ENCODE data around the gene PDCD10. TPM values are rescaled to one million over a fixed set of nuclear protein-coding genes. Genes with fewer than 3 reads are reported as not detected.

Gene PDCD10
- total and polyA plus RNA-seq, 8 donors: 45.0 to 65.7 (median 58.0) TPM

DNA sequence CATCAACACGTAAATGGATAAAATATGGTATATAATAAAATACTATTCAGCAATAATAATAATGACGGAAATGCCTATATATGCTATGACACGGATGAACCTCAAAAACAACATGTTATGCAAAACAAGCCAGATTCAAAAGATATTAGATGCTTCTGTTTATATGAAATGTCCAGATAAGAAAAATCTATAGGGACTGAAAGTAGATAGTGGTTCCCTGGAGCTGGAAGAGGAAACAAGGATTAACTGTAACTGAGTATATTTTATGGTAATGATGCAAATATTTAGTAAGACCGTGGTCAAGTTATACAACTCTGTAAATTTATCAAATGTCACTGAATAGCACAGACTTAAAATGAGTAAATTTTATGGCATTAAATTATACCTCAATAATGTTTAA lies 55.2 kb downstream of the PDCD10 start:
- no peak for ATAC-seq

DNA sequence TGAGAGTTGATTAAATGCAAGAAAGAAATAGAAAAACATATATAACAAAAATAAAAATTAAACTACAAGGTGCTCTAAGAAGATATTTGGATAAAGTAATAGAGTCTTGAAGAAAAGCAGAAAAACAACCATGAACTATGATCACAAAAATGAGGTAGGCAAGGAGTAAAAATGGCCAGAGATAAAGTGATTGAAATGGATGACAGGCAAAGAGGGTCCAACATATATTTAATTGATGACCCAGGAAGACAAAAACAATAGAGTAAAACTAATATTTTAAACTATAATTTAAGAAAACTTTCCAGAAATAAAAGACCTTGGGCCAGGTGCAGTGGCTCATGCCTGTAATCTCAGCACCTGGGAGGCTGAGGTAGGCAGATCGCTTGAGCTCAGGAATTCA lies 58.8 kb downstream of the PDCD10 start:
- H3K4me3 ChIP-seq: no peak overlapping the region
- DNase-seq (no peak), ATAC-seq (no peak)
- no peak overlapping the region for H3K27ac ChIP-seq
- TF ChIP-seq, protein P1, sequence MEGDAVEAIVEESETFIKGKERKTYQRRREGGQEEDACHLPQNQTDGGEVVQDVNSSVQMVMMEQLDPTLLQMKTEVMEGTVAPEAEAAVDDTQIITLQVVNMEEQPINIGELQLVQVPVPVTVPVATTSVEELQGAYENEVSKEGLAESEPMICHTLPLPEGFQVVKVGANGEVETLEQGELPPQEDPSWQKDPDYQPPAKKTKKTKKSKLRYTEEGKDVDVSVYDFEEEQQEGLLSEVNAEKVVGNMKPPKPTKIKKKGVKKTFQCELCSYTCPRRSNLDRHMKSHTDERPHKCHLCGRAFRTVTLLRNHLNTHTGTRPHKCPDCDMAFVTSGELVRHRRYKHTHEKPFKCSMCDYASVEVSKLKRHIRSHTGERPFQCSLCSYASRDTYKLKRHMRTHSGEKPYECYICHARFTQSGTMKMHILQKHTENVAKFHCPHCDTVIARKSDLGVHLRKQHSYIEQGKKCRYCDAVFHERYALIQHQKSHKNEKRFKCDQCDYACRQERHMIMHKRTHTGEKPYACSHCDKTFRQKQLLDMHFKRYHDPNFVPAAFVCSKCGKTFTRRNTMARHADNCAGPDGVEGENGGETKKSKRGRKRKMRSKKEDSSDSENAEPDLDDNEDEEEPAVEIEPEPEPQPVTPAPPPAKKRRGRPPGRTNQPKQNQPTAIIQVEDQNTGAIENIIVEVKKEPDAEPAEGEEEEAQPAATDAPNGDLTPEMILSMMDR (IDR thresholded peaks at IDR 0.05): no peak
- intact Hi-C loops (cut with DNase I): no loop called here
- no peaks in the 10 kb centered on the region for H3K4me1 ChIP-seq
- peaks cover 0 to 58% of the 10 kb centered on the region in 2 donors for H3K36me3 ChIP-seq
- H3K9me3 ChIP-seq: peaks cover 0 to 25% of the 10 kb centered on the region in 2 donors
- no peaks in the 10 kb centered on the region for H3K27me3 ChIP-seq

More for the DNA sequence above, 55.2 kb downstream of the PDCD10 start:
- H3K27ac ChIP-seq: no peak overlapping the region
- peaks cover 0 to 25% of the 10 kb centered on the region in 2 donors for H3K9me3 ChIP-seq
- peaks cover 0 to 68% of the 10 kb centered on the region in 2 donors for H3K36me3 ChIP-seq
- H3K27me3 ChIP-seq: no peaks in the 10 kb centered on the region
- H3K4me1 ChIP-seq: no peaks in the 10 kb centered on the region
- no peak for DNase-seq
- TF ChIP-seq, protein P1 (IDR thresholded peaks at IDR 0.05): no peak
- H3K4me3 ChIP-seq: no peak overlapping the region
- intact Hi-C loops (cut with DNase I): no loop called here

GRCh38 chr3:167673221-167673620 lies 61.5 kb downstream of the PDCD10 start:
- Histone ChIP-seq H3K9me3 (peaks cover 0 to 25% of the 10 kb centered on the region in 2 donors), H3K4me3 (no peak overlapping the region), H3K36me3 (peaks cover 0 to 47% of the 10 kb centered on the region in 2 donors), H3K27me3 (no peaks in the 10 kb centered on the region), H3K4me1 (no peaks in the 10 kb centered on the region), H3K27ac (no peak overlapping the region)
- TF ChIP-seq, protein P1 (IDR thresholded peaks at IDR 0.05): no peak
- ATAC-seq: no peak
- intact Hi-C loops (cut with DNase I): no loop called here
- no peak for DNase-seq

GRCh38 chr3:167671878-167672427 lies 62.7 kb downstream of the PDCD10 start:
- TF ChIP-seq, protein P1 (IDR thresholded peaks at IDR 0.05): no peak

DNA sequence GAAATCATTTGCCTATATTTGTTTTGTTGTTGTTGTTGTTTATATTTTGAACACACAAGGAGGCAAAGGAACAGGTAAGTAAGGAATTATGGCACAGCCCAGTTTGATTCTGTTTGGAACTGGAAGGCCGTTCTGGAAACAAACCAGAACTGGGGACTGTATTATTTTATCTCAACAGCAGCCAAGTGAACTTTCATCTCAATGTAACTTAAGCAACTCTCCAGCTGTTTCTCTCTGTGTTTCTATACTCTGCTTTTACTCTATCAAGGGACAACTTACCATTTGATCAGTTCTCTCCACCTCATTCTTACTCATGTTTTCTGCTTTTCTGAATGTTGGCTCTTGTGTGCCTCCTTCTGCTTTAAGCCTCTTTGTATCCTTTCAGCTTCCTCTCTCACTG lies 65.0 kb downstream of the PDCD10 start:
- Histone ChIP-seq H3K27ac (no peak overlapping the region), H3K27me3 (no peaks in the 10 kb centered on the region), H3K4me3 (no peak overlapping the region), H3K4me1 (no peaks in the 10 kb centered on the region), H3K9me3 (no peaks in the 10 kb centered on the region), H3K36me3 (peaks cover 0 to 19% of the 10 kb centered on the region in 2 donors)
- intact Hi-C loops (cut with DNase I): no loop called here
- TF ChIP-seq, protein P1 (IDR thresholded peaks at IDR 0.05): no peak
- ATAC-seq (no peak), DNase-seq (peak in 2 of 4 donors; percentile 13 to 25)

More at GRCh38 chr3:167671878-167672427, 62.7 kb downstream of the PDCD10 start:
- no peak overlapping the region for H3K27ac ChIP-seq
- peaks cover 0 to 42% of the 10 kb centered on the region in 2 donors for H3K36me3 ChIP-seq
- H3K9me3 ChIP-seq: peaks cover 0 to 19% of the 10 kb centered on the region in 2 donors
- intact Hi-C loops (cut with DNase I): no loop called here
- no peak for ATAC-seq
- no peaks in the 10 kb centered on the region for H3K27me3 ChIP-seq
- no peak overlapping the region for H3K4me3 ChIP-seq
- DNase-seq: no peak
- H3K4me1 ChIP-seq: no peaks in the 10 kb centered on the region
